SU-DHL-6 (cell line): Measurements from ENCODE around the gene RGS13.

Experiments used
- CTCF ChIP-seq: fragments of 200-600 bp; sonication (generic); IDR thresholded peaks from one replicate; pipeline ENCODE4 v1.5.1; 2017; ENCODE audit warnings: antibody characterized with exemption, mild to moderate bottlenecking, low read length, moderate library complexity; ENCODE audit not compliant: insufficient read depth, poor library complexity, severe bottlenecking
- EZH2phosphoT487 ChIP-seq: fragments of 200-600 bp; sonication (generic), shearing (Covaris generic); conservative IDR thresholded peaks from 2 replicates; pipeline ENCODE4 v1.6.1; 2018; ENCODE audit warnings: mild to moderate bottlenecking, antibody characterized with exemption, low read length, moderate library complexity, mixed read lengths

GRCh38 chr1:192600275-192600674 is 35.7 kb upstream of the RGS13 start:
- TF ChIP-seq EZH2phosphoT487 = no peak
- TF ChIP-seq CTCF = no peak
